ENCODE measurements around the gene PCDH15. TPM values are rescaled to one million over a fixed set of nuclear protein-coding genes. Genes with fewer than 3 reads are reported as not detected.

Gene PCDH15
- total and polyA plus RNA-seq, 12 donors, result 1.9 to 34.2 (median 10.2) TPM

GRCh38 chr10:54234832-54235231 is 566.2 kb downstream of the PCDH15 start:
- TF ChIP-seq CTCF (IDR thresholded peaks at IDR 0.05) (no peak), POLR2A (IDR thresholded peaks at IDR 0.05) (no peak)
- 74 to 84% (median 79%) methylated on average over 4 of the region's 4 CpGs for WGBS, 4 donors
- no peak overlapping the region for H3K27ac ChIP-seq
- H3K4me1 ChIP-seq (replicated peaks in 1 of 2), result no peaks in the 10 kb centered on the region
- H3K4me3 ChIP-seq, result no peak overlapping the region
- H3K9me3 ChIP-seq (replicated peaks in 1 of 3), result no peaks in the 10 kb centered on the region
- intact Hi-C loops (cut with DNase I), result no loop called here
- no peaks in the 10 kb centered on the region for H3K36me3 ChIP-seq (replicated peaks in 1 of 2)
- no peak for DNase-seq
- no peaks in the 10 kb centered on the region for H3K27me3 ChIP-seq

- Histone ChIP-seq H3K4me1 (replicated peaks in 1 of 2) (no peaks in the 10 kb centered on the region), H3K4me3 (no peak overlapping the region), H3K27me3 (no peaks in the 10 kb centered on the region), H3K27ac (no peak overlapping the region), H3K9me3 (replicated peaks in 1 of 3) (no peaks in the 10 kb centered on the region), H3K36me3 (replicated peaks in 1 of 2) (no peaks in the 10 kb centered on the region)
- intact Hi-C loops (cut with DNase I), result no loop called here
- no peak for TF ChIP-seq POLR2A (IDR thresholded peaks at IDR 0.05)
- TF ChIP-seq CTCF (IDR thresholded peaks at IDR 0.05), result no peak
- 67 to 95% (median 89%) methylated on average over 2 of the region's 2 CpGs for WGBS, 4 donors
- DNase-seq, result no peak
Observed at GRCh38 chr10:54203401-54203800, 597.6 kb downstream of the PCDH15 start.

GRCh38 chr10:54198051-54198450 is 603.0 kb downstream of the PCDH15 start:
- Histone ChIP-seq H3K4me1 (replicated peaks in 1 of 2) (no peaks in the 10 kb centered on the region), H3K9me3 (replicated peaks in 1 of 3) (no peaks in the 10 kb centered on the region), H3K4me3 (no peak overlapping the region), H3K36me3 (replicated peaks in 1 of 2) (no peaks in the 10 kb centered on the region), H3K27ac (no peak overlapping the region), H3K27me3 (no peaks in the 10 kb centered on the region)
- 46 to 68% (median 59%) methylated on average over 3 of the region's 3 CpGs for WGBS, 4 donors
- TF ChIP-seq CTCF (IDR thresholded peaks at IDR 0.05) (no peak), POLR2A (IDR thresholded peaks at IDR 0.05) (no peak)
- intact Hi-C loops (cut with DNase I), result no loop called here
- DNase-seq, result no peak

- H3K27ac ChIP-seq, result no peak overlapping the region
- no peaks in the 10 kb centered on the region for H3K4me1 ChIP-seq (replicated peaks in 1 of 2)
- no peaks in the 10 kb centered on the region for H3K9me3 ChIP-seq (replicated peaks in 1 of 3)
- no peak overlapping the region for H3K4me3 ChIP-seq
- no peaks in the 10 kb centered on the region for H3K27me3 ChIP-seq
- no peak for DNase-seq
- intact Hi-C loops (cut with DNase I), result no loop called here
- no peaks in the 10 kb centered on the region for H3K36me3 ChIP-seq (replicated peaks in 1 of 2)
- TF ChIP-seq CTCF (IDR thresholded peaks at IDR 0.05) (no peak), POLR2A (IDR thresholded peaks at IDR 0.05) (no peak)
Observed at GRCh38 chr10:54194806-54195205, 606.2 kb downstream of the PCDH15 start.
